HepG2 (cell line): ENCODE data around the gene METTL5. TPM values are rescaled to one million over a fixed set of nuclear protein-coding genes. Genes with fewer than 3 reads are reported as not detected.

Source experiments
- ATF4 ChIP-seq, 2 experiments: fragments of 450-650 bp in 1 of 2; sonication (generic) in 1 of 2; formaldehyde crosslinking; IDR thresholded peaks; 2 replicates each; pipeline versions ENCODE4 v1.5.0 to v1.8.0; 2020 to 2022; ENCODE audit warnings: mild to moderate bottlenecking in 1 of 2, missing genetic modification reagents in 1 of 2
- BCL6 ChIP-seq: IDR thresholded peaks from 2 replicates; pipeline ENCODE4 v1.6.1; 2016; ENCODE audit warnings: missing genetic modification reagents, missing compliant biosample characterization
- CTCF ChIP-seq: sonication (generic); formaldehyde crosslinking; IDR thresholded peaks from 2 replicates; pipeline ENCODE4 v1.5.0; 2020; ENCODE audit warnings: mild to moderate bottlenecking, missing genetic modification reagents, moderate library complexity
- DRAP1 ChIP-seq: IDR thresholded peaks from 2 replicates; pipeline ENCODE4 v1.6.1; 2016; ENCODE audit warnings: missing genetic modification reagents, missing compliant biosample characterization
- EED ChIP-seq: sonication (generic); formaldehyde crosslinking; IDR thresholded peaks from 2 replicates; pipeline ENCODE4 v1.5.0; 2020; ENCODE audit warnings: mild to moderate bottlenecking, missing genetic modification reagents
- HMG20B ChIP-seq: conservative IDR thresholded peaks from 2 replicates; pipeline ENCODE4 v1.6.1; 2016; ENCODE audit warnings: missing genetic modification reagents, missing compliant biosample characterization
- RAD21 ChIP-seq: fragments of 450-650 bp; formaldehyde crosslinking; IDR thresholded peaks from 2 replicates; pipeline ENCODE4 v1.5.0; 2020; ENCODE audit warnings: mild to moderate bottlenecking
- SALL2 ChIP-seq: sonication (generic); formaldehyde crosslinking; IDR thresholded peaks from 2 replicates; pipeline ENCODE4 v1.8.1; 2023; ENCODE audit warnings: mild to moderate bottlenecking, missing genetic modification reagents, inconsistent platforms
- SMC3 ChIP-seq: IDR thresholded peaks from 2 replicates; pipeline ENCODE4 v1.6.1; 2011; ENCODE audit warnings: low read length, improper control_type of control experiment
- THYN1 ChIP-seq: sonication (generic); formaldehyde crosslinking; IDR thresholded peaks from 2 replicates; pipeline ENCODE4 v1.8.1; 2023; ENCODE audit warnings: low read depth, mild to moderate bottlenecking, moderate library complexity, missing genetic modification reagents, borderline replicate concordance
- ZBTB34 ChIP-seq: sonication (generic); formaldehyde crosslinking; IDR thresholded peaks from 2 replicates; pipeline ENCODE4 v1.8.0; 2022; ENCODE audit warnings: mild to moderate bottlenecking, missing genetic modification reagents
- ZFP37 ChIP-seq: sonication (generic); formaldehyde crosslinking; IDR thresholded peaks from 2 replicates; pipeline ENCODE4 v1.4.0; 2020; ENCODE audit warnings: missing genetic modification reagents, borderline replicate concordance
- ZFP91 ChIP-seq: sonication (generic); formaldehyde crosslinking; IDR thresholded peaks from 2 replicates; pipeline ENCODE4 v1.9.0; 2022; ENCODE audit warnings: missing genetic modification reagents, mild to moderate bottlenecking, borderline replicate concordance
- ZFYVE20 ChIP-seq: sonication (generic); formaldehyde crosslinking; IDR thresholded peaks from 2 replicates; pipeline ENCODE4 v1.8.0; 2023; ENCODE audit warnings: low read depth, mild to moderate bottlenecking, moderate library complexity, missing genetic modification reagents, borderline replicate concordance
- ZKSCAN5 ChIP-seq: sonication (generic); formaldehyde crosslinking; IDR thresholded peaks from 2 replicates; pipeline ENCODE4 v1.5.1; 2020; ENCODE audit warnings: mild to moderate bottlenecking, missing genetic modification reagents
- ZNF12 ChIP-seq: sonication (generic); formaldehyde crosslinking; IDR thresholded peaks from 2 replicates; pipeline ENCODE4 v1.5.0; 2020; ENCODE audit warnings: missing genetic modification reagents
- ZNF253 ChIP-seq: sonication (generic); formaldehyde crosslinking; IDR thresholded peaks from 2 replicates; pipeline ENCODE4 v1.8.0; 2022; ENCODE audit warnings: mild to moderate bottlenecking, missing genetic modification reagents, borderline replicate concordance
- ZNF432 ChIP-seq: sonication (generic); formaldehyde crosslinking; IDR thresholded peaks from 2 replicates; pipeline ENCODE4 v1.5.0; 2020; ENCODE audit warnings: missing genetic modification reagents, mild to moderate bottlenecking, borderline replicate concordance
- ZNF670 ChIP-seq: sonication (generic); formaldehyde crosslinking; IDR thresholded peaks from 2 replicates; pipeline ENCODE4 v1.8.0; 2022; ENCODE audit warnings: mild to moderate bottlenecking, missing genetic modification reagents, borderline replicate concordance
- ZNF775 ChIP-seq: sonication (generic); formaldehyde crosslinking; IDR thresholded peaks from 2 replicates; pipeline ENCODE4 v1.4.0; 2020; ENCODE audit warnings: missing genetic modification reagents, mild to moderate bottlenecking, moderate library complexity, borderline replicate concordance
- ZSCAN20 ChIP-seq: sonication (generic); formaldehyde crosslinking; IDR thresholded peaks from 2 replicates; pipeline ENCODE4 v1.4.0; 2020; ENCODE audit warnings: missing genetic modification reagents, mild to moderate bottlenecking, borderline replicate concordance
- ZSCAN31 ChIP-seq: sonication (generic); formaldehyde crosslinking; IDR thresholded peaks from 2 replicates; pipeline ENCODE4 v1.5.0; 2020; ENCODE audit warnings: low read depth, mild to moderate bottlenecking, missing genetic modification reagents
- polyA plus RNA-seq, 8 experiments: library from polyadenylated mRNA; depleted of rRNA in 3 of 8; stranded (reverse) in 7 of 8; unstranded in 1 of 8; fragments of >200 nt; fragmentation: Illumina TruSeq in 4 of 8; extraction: Trizol in 4 of 8; gene quantifications; 2 replicates each; pipeline versions ENCODE4 v1.2.1 to v1.2.3, GENCODE V29; 2011 to 2016; ENCODE audit warnings: low read depth in 4 of 8, missing spikeins in 1 of 8, mixed read lengths in 1 of 8; ENCODE audit not compliant: insufficient read depth in 1 of 8
- total RNA-seq, 5 experiments: library from RNA; depleted of rRNA; stranded (reverse); fragments of >200 nt; fragmentation: Illumina TruSeq; extraction: Trizol; gene quantifications; 2 replicates each; pipeline ENCODE4 v1.2.3, GENCODE V29; 2016; ENCODE audit warnings: low read depth in 1 of 5

The METTL5 gene
- total and polyA plus RNA-seq, 2 of the 13 experiments (the other 11 are each of a cell fraction or from before 2014, with no cell fraction given) = 50.7 to 95.1 TPM

- TF ChIP-seq ZFP91 (CRISPR knock-in tag) = peak; percentile 98
- peak; percentile 98 for TF ChIP-seq RAD21 (CRISPR knock-in tag)
- TF ChIP-seq ZSCAN31 (CRISPR knock-in tag) = peak; percentile 99
- TF ChIP-seq SMC3 = peak; percentile 23; the same call in 1 of the 2 replicates
- no peak; the same call in 1 of the 2 replicates for TF ChIP-seq HMG20B (CRISPR knock-in tag)
- no peak; the same call in 1 of the 2 replicates for TF ChIP-seq ZNF775
- TF ChIP-seq ZNF12 = 0 out of 2 replicates have a peak, but pooled peaks have one; percentile 79
- TF ChIP-seq ZFP37 = 0 out of 2 replicates have a peak, but pooled peaks have one; percentile 69
- TF ChIP-seq ZFYVE20 (CRISPR knock-in tag) = no peak; the same call in 1 of the 2 replicates
- TF ChIP-seq ZNF253 (CRISPR knock-in tag) = peak; percentile 72; the same call in 1 of the 2 replicates
- no peak for TF ChIP-seq THYN1
- TF ChIP-seq EED (CRISPR knock-in tag) = peak; percentile 99
- peak; percentile 66; the same call in 1 of the 2 replicates for TF ChIP-seq ZNF670 (CRISPR knock-in tag)
- peak; percentile 38; the same call in 1 of the 2 replicates for TF ChIP-seq DRAP1
- TF ChIP-seq ZNF432 (CRISPR knock-in tag) = no peak
- TF ChIP-seq ZBTB34 (CRISPR knock-in tag) = peak; percentile 87
- peak; percentile 94 for TF ChIP-seq ZSCAN20 (CRISPR knock-in tag)
- no peak for TF ChIP-seq ZKSCAN5 (CRISPR knock-in tag)
- TF ChIP-seq SALL2 = peak; percentile 100
- peak in 1 of 2 experiments; percentile 52; a peak in 1 of 4 replicates for TF ChIP-seq ATF4 (CRISPR knock-in tag; IDR thresholded peaks at IDR 0.05)
- TF ChIP-seq BCL6 (CRISPR knock-in tag) = no peak
- peak; percentile 98 for TF ChIP-seq CTCF
Measured at GRCh38 chr2:169824373-169825333, at the start of gene METTL5 (continued).
